BE2C (cell line): ENCODE measurements around the gene VAMP2.

ENCODE experiments used
- DNase-seq: peaks from one replicate; pipeline ENCODE4 v3.0.0-alpha.2; 2020
- H3K27me3 ChIP-seq: fragments of 250-450 bp; sonication (Bioruptor Pico); 2 replicates; pipeline ENCODE4 v1.5.1; 2020; ENCODE audit warnings: mild to moderate bottlenecking
- H3K36me3 ChIP-seq: fragments of 250-450 bp; sonication (Bioruptor Pico); 2 replicates; pipeline ENCODE4 v1.5.1; 2020; ENCODE audit warnings: mild to moderate bottlenecking
- H3K4me1 ChIP-seq: fragments of 250-450 bp; sonication (Bioruptor Pico); 2 replicates; pipeline ENCODE4 v1.5.1; 2020
- H3K4me3 ChIP-seq: 2 replicates; pipeline ENCODE4 v1.5.1; 2011; ENCODE audit warnings: low read depth, low read length
- H3K9me3 ChIP-seq: fragments of 250-450 bp; sonication (Bioruptor Pico); 2 replicates; pipeline ENCODE4 v1.5.1; 2020
- CTCF ChIP-seq: IDR thresholded peaks from 2 replicates; pipeline ENCODE4 v1.5.1; 2012; ENCODE audit warnings: mild to moderate bottlenecking, low read depth, low read length

The VAMP2 gene

GRCh38 chr17:8119581-8120519 is 42.9 kb downstream of the VAMP2 start:
- peak; percentile 71 for DNase-seq
- Histone ChIP-seq H3K36me3 (no peaks in the 10 kb centered on the region), H3K4me1 (no peaks in the 10 kb centered on the region), H3K4me3 (peak overlapping the region; percentile 78), H3K9me3 (no peaks in the 10 kb centered on the region), H3K27me3 (peaks cover 24% of the 10 kb centered on the region)
- no peak for TF ChIP-seq CTCF

GRCh38 chr17:8118769-8119580 is 43.8 kb downstream of the VAMP2 start:
- TF ChIP-seq CTCF: peak; percentile 68
- Histone ChIP-seq H3K36me3 (no peaks in the 10 kb centered on the region), H3K27me3 (peaks cover 19% of the 10 kb centered on the region), H3K4me1 (no peaks in the 10 kb centered on the region), H3K4me3 (peak overlapping the region; percentile 62), H3K9me3 (no peaks in the 10 kb centered on the region)
- peak; percentile 85 for DNase-seq

- H3K4me1 ChIP-seq: no peaks in the 10 kb centered on the region
- no peaks in the 10 kb centered on the region for H3K9me3 ChIP-seq
- no peak for TF ChIP-seq CTCF
- H3K36me3 ChIP-seq: no peaks in the 10 kb centered on the region
- peak within 1 kb of the TSS; percentile 62 for H3K4me3 ChIP-seq
- peaks cover 11% of the 10 kb centered on the region for H3K27me3 ChIP-seq
- DNase-seq: peak; percentile 45
Observed at GRCh38 chr17:8117980-8118768, 44.6 kb downstream of the VAMP2 start, which contains the start of gene ALOXE3. Gene ALOXE3, minus strand, starts transcription at chr17:8118514. Its CDS starts 524 bp downstream, at chr17:8117990.

GRCh38 chr17:8117367-8117979 is 45.3 kb downstream of the VAMP2 start:
- Histone ChIP-seq H3K9me3 (no peaks in the 10 kb centered on the region), H3K4me3 (peak overlapping the region; percentile 62), H3K4me1 (no peaks in the 10 kb centered on the region), H3K27me3 (peaks cover 4% of the 10 kb centered on the region; the same call in 1 of the 2 replicates), H3K36me3 (no peaks in the 10 kb centered on the region)
- TF ChIP-seq CTCF: no peak
- no peak for DNase-seq

GRCh38 chr17:8116776-8117175 is 46.0 kb downstream of the VAMP2 start:
- no peak for DNase-seq
- peaks cover 4% of the 10 kb centered on the region; the same call in 1 of the 2 replicates for H3K27me3 ChIP-seq
- H3K36me3 ChIP-seq: no peaks in the 10 kb centered on the region
- no peaks in the 10 kb centered on the region for H3K4me1 ChIP-seq
- H3K9me3 ChIP-seq: no peaks in the 10 kb centered on the region
- TF ChIP-seq CTCF: no peak
- no peak overlapping the region for H3K4me3 ChIP-seq
